GM12873 (cell line): ENCODE measurements around the gene ASTN2.

Experiments
- TF ChIP-seq, protein P1 (sequence below): IDR thresholded peaks from 2 replicates; pipeline ENCODE4 v1.5.1; 2012; ENCODE audit warnings: low read depth, mild to moderate bottlenecking, moderate library complexity, low read length, control low read depth; ENCODE audit not compliant: insufficient read depth; ENCODE audit errors: missing control alignments

The ASTN2 gene

GRCh38 chr9:116945817-116946216, 469.0 kb downstream of the ASTN2 start:
- TF ChIP-seq, protein P1, sequence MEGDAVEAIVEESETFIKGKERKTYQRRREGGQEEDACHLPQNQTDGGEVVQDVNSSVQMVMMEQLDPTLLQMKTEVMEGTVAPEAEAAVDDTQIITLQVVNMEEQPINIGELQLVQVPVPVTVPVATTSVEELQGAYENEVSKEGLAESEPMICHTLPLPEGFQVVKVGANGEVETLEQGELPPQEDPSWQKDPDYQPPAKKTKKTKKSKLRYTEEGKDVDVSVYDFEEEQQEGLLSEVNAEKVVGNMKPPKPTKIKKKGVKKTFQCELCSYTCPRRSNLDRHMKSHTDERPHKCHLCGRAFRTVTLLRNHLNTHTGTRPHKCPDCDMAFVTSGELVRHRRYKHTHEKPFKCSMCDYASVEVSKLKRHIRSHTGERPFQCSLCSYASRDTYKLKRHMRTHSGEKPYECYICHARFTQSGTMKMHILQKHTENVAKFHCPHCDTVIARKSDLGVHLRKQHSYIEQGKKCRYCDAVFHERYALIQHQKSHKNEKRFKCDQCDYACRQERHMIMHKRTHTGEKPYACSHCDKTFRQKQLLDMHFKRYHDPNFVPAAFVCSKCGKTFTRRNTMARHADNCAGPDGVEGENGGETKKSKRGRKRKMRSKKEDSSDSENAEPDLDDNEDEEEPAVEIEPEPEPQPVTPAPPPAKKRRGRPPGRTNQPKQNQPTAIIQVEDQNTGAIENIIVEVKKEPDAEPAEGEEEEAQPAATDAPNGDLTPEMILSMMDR, result no peak

- TF ChIP-seq, protein P1, result no peak
Observed at GRCh38 chr9:116944714-116945534, 469.9 kb downstream of the ASTN2 start.

DNA sequence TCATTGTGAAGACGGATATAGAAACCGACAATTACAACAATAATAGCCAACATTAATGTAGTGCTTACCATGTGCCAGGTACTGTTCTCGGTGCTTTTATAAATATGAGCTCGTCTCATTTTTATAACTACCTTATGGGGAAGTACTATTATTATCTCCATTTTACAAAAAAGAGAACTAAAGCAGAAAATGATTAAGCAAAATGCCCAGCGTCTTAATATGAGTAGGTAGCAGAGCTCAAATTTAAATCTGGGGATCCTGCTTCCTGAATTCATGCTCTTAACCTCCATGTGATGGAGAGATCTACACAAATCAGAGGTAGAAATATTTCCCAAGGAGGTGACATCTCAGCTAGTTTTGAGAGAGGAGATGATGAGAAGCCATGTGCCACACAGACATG, 470.9 kb downstream of the ASTN2 start:
- TF ChIP-seq, protein P1, result no peak

- TF ChIP-seq, protein P1, result no peak
Observed at GRCh38 chr9:116942593-116943061, 472.2 kb downstream of the ASTN2 start.

DNA sequence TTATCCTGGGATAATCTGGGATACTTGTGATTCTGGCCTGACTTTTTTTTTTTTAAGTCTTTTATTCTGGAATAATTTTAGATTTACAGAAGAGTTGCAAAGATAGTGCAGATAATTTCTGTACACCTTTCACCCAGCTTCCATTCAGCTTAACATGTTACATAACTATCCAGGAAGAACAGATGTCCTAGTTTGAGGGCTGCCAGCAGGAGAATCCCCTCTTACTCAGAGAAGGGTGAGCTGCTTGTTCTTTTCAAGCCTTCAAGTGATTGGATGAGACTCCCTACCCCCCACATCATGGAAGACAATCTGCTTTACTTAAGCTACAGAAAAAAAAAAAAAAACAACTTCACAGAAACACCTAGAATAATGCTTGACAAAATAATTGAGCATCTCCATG, 473.6 kb downstream of the ASTN2 start:
- TF ChIP-seq, protein P1, result no peak

- TF ChIP-seq, protein P1, result no peak
Observed at GRCh38 chr9:116940614-116941215, 474.1 kb downstream of the ASTN2 start.

- TF ChIP-seq, protein P1, result no peak
Observed at GRCh38 chr9:116939614-116940013, 475.2 kb downstream of the ASTN2 start.
